ENCODE data around the gene ZNF462. TPM values are rescaled to one million over a fixed set of nuclear protein-coding genes. Genes with fewer than 3 reads are reported as not detected.

Gene ZNF462
- total and polyA plus RNA-seq, 2 of the 4 experiments (the other 2 are of a cell fraction), result 6.1 to 18.8 TPM

DNA sequence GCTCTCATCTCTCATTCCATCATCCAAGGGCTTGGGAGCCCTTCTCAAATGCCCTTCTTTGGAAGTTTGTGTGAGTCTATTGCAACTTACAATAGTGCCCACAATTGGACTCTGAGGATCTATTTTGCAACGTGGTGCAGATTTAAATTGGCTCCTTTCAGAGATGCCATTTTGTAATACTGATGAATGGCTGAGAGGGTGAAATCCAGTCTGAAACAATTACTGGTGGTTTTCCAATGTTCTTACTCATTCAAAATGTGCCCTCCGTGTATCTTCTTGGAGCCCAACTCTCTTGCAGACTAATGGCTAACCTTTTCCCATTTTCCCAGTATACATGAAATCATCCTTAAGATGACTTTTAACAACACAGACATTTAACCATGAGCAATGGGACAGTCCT lies 6.1 kb downstream of the ZNF462 start:
- no peak overlapping the region for H3K4me3 ChIP-seq (ENCODE audit: insufficient read depth, low read depth, low read length)
- no peaks in the 10 kb centered on the region for H3K36me3 ChIP-seq (ENCODE audit: control insufficient read depth, insufficient read depth, low read length)
- H3K9me1 ChIP-seq (ENCODE audit: insufficient read depth, low read length), result no peaks in the 10 kb centered on the region
- no TSS peak for BruUV-seq (replicated peaks)
- no peak overlapping the region for H2AFZ ChIP-seq (replicated peaks; ENCODE audit: low read length, poor library complexity)
- no peaks in the 10 kb centered on the region for H3K27me3 ChIP-seq (ENCODE audit: control insufficient read depth, insufficient read depth, low read length)
- H3K14ac ChIP-seq (replicated peaks; ENCODE audit: low read depth, low read length), result no peak overlapping the region
- H3K79me1 ChIP-seq (ENCODE audit: low read depth in 1 of 2, low read length in 2 of 2), result peaks cover 34 to 56% of the 10 kb centered on the region in 2 experiments
- H4K91ac ChIP-seq (ENCODE audit: insufficient read depth, low read depth, low read length), result no peak overlapping the region
- no CpG with 5 or more reads among the region's 2 CpGs for WGBS, 2 experiments (ENCODE audit: extremely low coverage in 2 of 2, insufficient read length in 1 of 2)
- no peak overlapping the region for H3K4ac ChIP-seq (ENCODE audit: low read depth, low read length)
- H2AK9ac ChIP-seq (replicated peaks; ENCODE audit: low read depth, low read length, poor library complexity), result no peak overlapping the region
- ChIA-PET CTCF (interaction anchor here (1.3 kb wide), 1 partner anchor 146 kb away, joined by 3 read pairs; no protein-coding TSS in a partner anchor), POLR2A (ENCODE audit: unreplicated experiment) (no interaction called here)
- no peak overlapping the region for H2BK5ac ChIP-seq (ENCODE audit: low read depth, low read length, poor library complexity, severe bottlenecking)
- H3K23ac ChIP-seq (ENCODE audit: low read depth, low read length), result no peak overlapping the region
- no peaks in the 10 kb centered on the region for H4K20me1 ChIP-seq (ENCODE audit: insufficient read depth, low read length)
- no peak overlapping the region for H3K9ac ChIP-seq (ENCODE audit: low read depth, low read length)
- H3K18ac ChIP-seq (ENCODE audit: low read depth, low read length), result no peak overlapping the region; the same call in 1 of the 2 replicates
- in situ Hi-C loops (cut with MboI; ENCODE audit: low sequenced_read_pairs), result no loop called here
- no peak overlapping the region for H3K56ac ChIP-seq (ENCODE audit: extremely low read depth, insufficient read depth, low read length)
- no peaks in the 10 kb centered on the region for H3K9me3 ChIP-seq (ENCODE audit: control insufficient read depth, insufficient read depth, low read length)
- peaks cover 8% of the 10 kb centered on the region for H3K4me1 ChIP-seq (ENCODE audit: control insufficient read depth, insufficient read depth, low read length)
- no peak overlapping the region for H2AK5ac ChIP-seq (ENCODE audit: low read depth, low read length)
- H3K4me2 ChIP-seq (ENCODE audit: low read depth, low read length), result peak overlapping the region; percentile 12; the same call in 1 of the 2 replicates
- no peak overlapping the region for H2BK20ac ChIP-seq (ENCODE audit: low read depth, low read length)
- ATAC-seq (ENCODE audit: low read depth), result peak; percentile 8; the same call in 1 of the 2 replicates
- H2BK15ac ChIP-seq (ENCODE audit: low read depth, low read length), result no peak overlapping the region
- intact Hi-C loops (cut with micrococcal nuclease), result loop anchor here (10.0 kb wide), 1 partner anchor 416 kb away; the partner anchor contains the start of gene RAD23B
- TF ChIP-seq FOS (IDR thresholded peaks at IDR 0.05; ENCODE audit: low read depth, low read length), result no peak
- TF ChIP-seq BHLHE40 (IDR thresholded peaks at IDR 0.05; ENCODE audit: low read depth, low read length), result no peak
- TF ChIP-seq MAZ (IDR thresholded peaks at IDR 0.05; ENCODE audit: borderline replicate concordance, low read depth, low read length), result no peak
- TF ChIP-seq NFE2L2 (IDR thresholded peaks at IDR 0.05; ENCODE audit: low read depth, low read length), result no peak
- no peak for TF ChIP-seq CEBPB (IDR thresholded peaks at IDR 0.05; ENCODE audit: low read depth, low read length)
- TF ChIP-seq, protein P1, sequence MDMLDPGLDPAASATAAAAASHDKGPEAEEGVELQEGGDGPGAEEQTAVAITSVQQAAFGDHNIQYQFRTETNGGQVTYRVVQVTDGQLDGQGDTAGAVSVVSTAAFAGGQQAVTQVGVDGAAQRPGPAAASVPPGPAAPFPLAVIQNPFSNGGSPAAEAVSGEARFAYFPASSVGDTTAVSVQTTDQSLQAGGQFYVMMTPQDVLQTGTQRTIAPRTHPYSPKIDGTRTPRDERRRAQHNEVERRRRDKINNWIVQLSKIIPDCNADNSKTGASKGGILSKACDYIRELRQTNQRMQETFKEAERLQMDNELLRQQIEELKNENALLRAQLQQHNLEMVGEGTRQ (IDR thresholded peaks at IDR 0.05; ENCODE audit: low read depth, low read length), result no peak
- no peak for TF ChIP-seq SMC3 (IDR thresholded peaks at IDR 0.05; ENCODE audit: low read depth, low read length)
- TF ChIP-seq RAD21 (IDR thresholded peaks at IDR 0.05; ENCODE audit: low read length), result no peak
- TF ChIP-seq MAFK (IDR thresholded peaks at IDR 0.05; ENCODE audit: low read depth, low read length), result no peak
- no peak overlapping the region for H3K27ac ChIP-seq (ENCODE audit: insufficient read depth, low read length)
- no peak overlapping the region for H2BK120ac ChIP-seq (ENCODE audit: low read depth, low read length)
- H4K5ac ChIP-seq (ENCODE audit: low read depth, low read length), result no peak overlapping the region; the same call in 1 of the 2 replicates
- dilution Hi-C loops (cut with HindIII; ENCODE audit: low sequenced_read_pairs, unreplicated experiment), result no loop called here
- no peak for DNase-seq
- H4K8ac ChIP-seq (ENCODE audit: low read depth in 2 of 2, low read length in 2 of 2), result no peak overlapping the region; a peak in 1 of 4 replicates
